ENCODE results near the gene PRAMEF4. TPM values are rescaled to one million over a fixed set of nuclear protein-coding genes. Genes with fewer than 3 reads are reported as not detected.
"Not testable (repeated sequence)": the region's sequence is repeated elsewhere in the genome, so short reads cannot be mapped to it uniquely, and the experiment has no call there.

The PRAMEF4 gene
- total RNA-seq, 2 donors from 2014 or later, result not detected

DNA sequence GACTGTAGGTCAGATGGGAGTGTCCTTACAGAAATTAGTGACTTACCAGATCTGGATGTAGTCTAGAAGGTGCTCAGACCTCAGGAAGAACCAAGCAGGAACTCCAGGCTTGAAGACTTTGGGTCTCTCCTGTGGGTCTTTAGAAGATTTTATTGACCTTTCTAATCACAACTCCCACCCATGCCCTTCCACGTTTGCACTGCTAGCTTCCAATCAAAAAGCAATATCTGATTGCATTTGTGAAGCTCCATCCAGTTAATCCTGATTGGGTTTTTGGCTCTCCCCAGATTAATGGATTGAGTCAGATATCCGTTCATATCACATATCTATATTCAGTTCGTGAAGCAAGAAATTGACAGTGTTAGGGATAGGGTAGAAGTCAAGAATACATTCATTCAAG is 54.7 kb downstream of the PRAMEF4 start, which contains the start of gene PRAMEF11:
Gene PRAMEF11 (minus strand): TSS at position 101 of the 400 bp plus-strand sequence. CDS start 2,621 bp downstream, outside the sequence.
- H3K27ac Mint-ChIP-seq; H3K4me1 Mint-ChIP-seq; H3K4me3 Mint-ChIP-seq; ATAC-seq; H3K36me3 Mint-ChIP-seq (ENCODE audit: low read depth); DNase-seq; H3K9me3 ChIP-seq (ENCODE audit: control insufficient read depth, low read length, poor library complexity, severe bottlenecking): not testable (repeated sequence)
- H3K27me3 Mint-ChIP-seq, result peaks cover 14% of the 10 kb centered on the region

Other genes starting within 250 kb of the PRAMEF4 start
- not detected for gene AADACL4, start 242.1 kb downstream of the PRAMEF4 start, total RNA-seq
- not detected for gene AADACL3, start 170.1 kb downstream of the PRAMEF4 start, total RNA-seq
- gene CFAP107, start 140.0 kb downstream of the PRAMEF4 start, total RNA-seq, result not detected
- not detected for gene PRAMEF12, start 112.5 kb downstream of the PRAMEF4 start, total RNA-seq
- gene PRAMEF1, start 94.8 kb downstream of the PRAMEF4 start, total RNA-seq, result not detected
- gene PRAMEF11, start 54.8 kb downstream of the PRAMEF4 start, total RNA-seq, result not detected
- not detected for gene HNRNPCL1, start 37.5 kb downstream of the PRAMEF4 start, total RNA-seq
- not detected for gene PRAMEF2, start 29.1 kb downstream of the PRAMEF4 start, total RNA-seq
- not detected for gene PRAMEF10, start 12.1 kb upstream of the PRAMEF4 start, total RNA-seq
- not detected for gene PRAMEF7, start 30.4 kb upstream of the PRAMEF4 start, total RNA-seq
- not detected for gene PRAMEF6, start 61.4 kb upstream of the PRAMEF4 start, total RNA-seq
- not detected for gene PRAMEF27, start 170.4 kb upstream of the PRAMEF4 start, total RNA-seq
- gene HNRNPCL3, start 174.6 kb upstream of the PRAMEF4 start, total RNA-seq, result not detected
- gene PRAMEF25, start 184.6 kb upstream of the PRAMEF4 start, total RNA-seq, result not detected
- not detected for gene HNRNPCL2, start 230.7 kb upstream of the PRAMEF4 start, total RNA-seq